ENCODE data around the gene ALX3.

The ALX3 gene

DNA sequence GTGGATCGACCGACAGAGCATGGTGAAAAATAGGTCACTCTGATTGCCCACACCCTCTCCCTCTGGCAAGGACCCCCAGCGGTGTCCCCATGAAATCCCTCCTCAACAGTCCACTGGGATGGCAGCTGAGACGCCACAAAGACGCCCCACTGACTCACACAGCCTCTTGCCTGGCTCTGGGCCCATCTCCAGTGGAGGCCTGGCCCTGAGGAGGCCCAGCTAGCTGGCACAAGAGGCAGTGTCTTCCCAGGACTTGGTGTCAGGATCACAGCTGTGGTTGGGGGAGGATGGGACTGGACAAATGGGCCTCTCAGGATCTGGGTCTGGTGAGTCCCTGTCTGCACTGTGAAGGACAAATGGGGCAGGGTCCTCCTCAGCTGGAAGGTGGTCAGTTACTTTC, 4.6 kb downstream of the ALX3 start:
- no peak for DNase-seq (ENCODE audit: low read depth in 2 of 2)

GRCh38 chr1:110064576-110065337, 5.7 kb downstream of the ALX3 start:
- DNase-seq (ENCODE audit: low read depth in 2 of 2), result no peak

- no peak for DNase-seq (ENCODE audit: low read depth in 2 of 2)
These were observed 6.7 kb downstream of the ALX3 start for GRCh38 chr1:110063781-110064180.

GRCh38 chr1:110062612-110063011, 7.9 kb downstream of the ALX3 start:
- no peak for DNase-seq (ENCODE audit: low read depth in 2 of 2)

DNA sequence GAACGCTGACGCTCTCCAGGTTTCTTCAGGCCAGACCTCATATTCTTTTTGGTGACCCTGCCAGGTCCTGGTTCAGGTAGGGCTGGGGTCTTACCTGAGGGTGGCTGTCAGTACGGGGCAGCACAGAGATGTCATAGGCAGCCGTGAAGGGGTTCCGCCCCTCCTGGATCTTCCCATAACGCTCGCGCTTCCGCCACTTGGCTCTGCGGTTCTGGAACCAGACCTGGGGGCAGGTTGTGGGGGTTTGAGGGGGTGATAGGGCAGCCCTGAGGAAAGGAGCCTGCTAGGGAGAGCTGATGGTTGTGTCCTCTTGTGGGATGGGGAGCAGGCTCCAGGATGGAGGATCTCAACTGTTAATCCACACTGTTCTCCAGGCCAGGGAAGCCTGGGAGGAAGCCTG, 9.1 kb downstream of the ALX3 start:
- no peak for DNase-seq (ENCODE audit: low read depth in 2 of 2)

GRCh38 chr1:110060662-110061060, 9.8 kb downstream of the ALX3 start:
- DNase-seq (ENCODE audit: low read depth in 2 of 2), result no peak

DNA sequence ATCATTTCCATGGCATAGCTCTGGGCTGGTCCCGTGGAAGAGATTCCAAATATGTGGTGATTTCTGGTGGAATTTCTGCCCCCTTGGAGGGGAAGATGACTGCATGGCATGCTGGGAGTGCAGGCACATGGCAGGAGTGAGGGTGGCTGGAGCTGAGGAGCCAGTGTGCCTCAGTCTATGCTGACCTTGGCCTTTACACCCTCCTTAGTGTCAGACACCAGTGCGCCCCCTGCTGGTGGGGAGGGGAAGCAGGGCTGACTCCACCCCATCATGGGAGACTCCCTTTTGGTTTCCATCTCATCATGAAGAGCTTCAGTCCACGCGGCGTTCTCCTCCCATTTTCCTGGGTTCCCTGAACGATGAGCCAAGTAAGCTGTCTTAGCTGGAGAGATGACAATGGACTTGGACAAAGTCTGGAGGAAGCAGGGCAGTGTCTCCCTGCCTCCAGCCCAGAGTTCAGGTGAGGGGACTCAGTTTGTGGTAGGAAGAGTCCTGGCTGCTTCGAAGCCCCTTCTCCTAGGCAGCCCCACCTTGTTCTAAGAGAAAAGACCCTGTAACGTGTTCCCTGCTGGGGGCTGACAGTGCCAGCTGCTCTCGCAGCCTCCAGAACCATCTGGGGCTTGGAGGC, 10.3 kb downstream of the ALX3 start:
- no peak for DNase-seq (ENCODE audit: low read depth in 2 of 2)

DNA sequence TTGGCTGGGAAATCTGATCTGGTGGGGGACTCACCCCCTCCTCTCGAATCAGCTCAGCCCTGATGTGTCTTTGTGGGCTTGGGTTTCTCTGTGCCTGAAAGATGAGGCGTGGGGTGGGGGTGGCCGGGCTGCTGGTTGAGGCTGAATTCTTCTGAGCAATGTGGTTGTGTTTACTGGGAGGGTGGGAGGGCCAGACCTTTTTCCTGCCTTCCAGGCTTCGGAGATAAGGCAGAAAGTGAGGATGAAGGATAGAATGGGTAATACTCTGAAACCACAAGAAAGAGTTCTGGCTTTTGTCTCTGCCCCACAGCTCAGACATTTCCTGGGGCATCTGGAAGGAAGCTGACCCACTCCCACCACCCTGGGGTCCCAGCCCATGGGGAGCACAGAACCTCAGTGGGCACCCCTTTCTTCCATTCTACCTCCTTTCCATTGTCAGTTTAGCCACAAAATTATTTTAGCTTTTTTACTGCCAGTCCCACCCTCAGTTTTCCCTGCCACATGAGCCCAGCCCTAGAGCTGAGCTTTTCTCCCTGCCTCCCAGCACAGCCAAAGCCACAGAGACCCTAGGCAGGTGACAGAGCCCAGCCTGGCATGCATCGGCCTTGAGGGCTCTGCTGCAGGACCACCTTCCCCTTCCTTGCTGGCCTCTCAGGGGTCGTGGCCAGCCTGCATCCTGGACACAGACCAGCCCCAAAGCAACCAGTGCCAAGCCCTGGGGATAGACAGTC, 11.2 kb downstream of the ALX3 start:
- no peak for DNase-seq (ENCODE audit: low read depth in 2 of 2)

- DNase-seq (ENCODE audit: low read depth in 2 of 2), result no peak
These were observed 11.9 kb downstream of the ALX3 start for GRCh38 chr1:110058591-110058990.

DNA sequence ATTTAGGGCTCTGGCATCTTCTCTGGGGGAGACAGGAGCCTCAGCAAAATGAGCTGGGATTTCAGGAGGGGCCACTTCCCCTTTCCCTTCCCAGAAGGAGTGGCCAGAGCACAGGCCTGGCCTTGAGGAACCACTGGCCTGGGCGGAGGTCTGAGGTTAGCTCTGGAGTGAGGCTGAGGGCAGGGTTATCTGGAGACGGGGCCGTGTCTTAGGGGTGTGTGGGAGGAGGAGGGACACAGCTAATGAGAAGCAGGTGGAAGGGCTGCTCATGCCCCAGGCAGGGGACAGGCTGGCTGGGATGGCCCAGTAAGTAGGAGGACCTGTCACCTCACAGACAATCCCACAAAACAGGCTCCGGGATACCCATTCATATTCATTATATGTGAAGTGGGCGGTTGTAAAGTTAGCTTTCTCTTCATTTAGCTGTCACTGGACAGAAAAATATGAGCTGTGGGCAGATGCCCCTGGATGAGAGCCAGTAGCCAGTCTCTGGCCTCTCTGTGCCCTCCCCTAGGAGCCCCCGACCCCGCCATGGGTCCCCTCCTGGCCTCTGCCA, 12.4 kb downstream of the ALX3 start:
- DNase-seq (ENCODE audit: low read depth in 2 of 2), result no peak

DNA sequence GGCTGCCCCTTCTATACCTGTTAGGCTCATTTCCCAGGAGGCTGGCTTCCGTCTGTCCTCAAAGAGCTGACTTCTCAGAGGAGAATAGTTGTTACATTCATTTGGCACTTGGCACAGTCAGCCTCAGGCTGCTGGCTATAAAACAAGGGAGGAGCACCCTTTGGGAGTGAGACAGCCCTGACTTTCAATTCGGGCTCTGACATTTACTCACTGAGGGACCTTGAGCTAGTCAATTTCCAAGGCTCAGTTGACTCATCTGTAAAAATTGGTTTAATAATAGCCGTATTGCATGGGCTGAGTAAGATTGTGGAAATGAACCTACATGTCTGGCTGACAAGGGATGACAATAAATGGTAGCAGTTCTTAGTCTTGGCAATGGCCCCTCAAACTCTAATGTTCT, 13.7 kb downstream of the ALX3 start:
- DNase-seq (ENCODE audit: low read depth in 2 of 2), result no peak

GRCh38 chr1:110056285-110056683, 14.2 kb downstream of the ALX3 start:
- DNase-seq (ENCODE audit: low read depth in 2 of 2), result no peak

- no peak for DNase-seq (ENCODE audit: low read depth in 2 of 2)
These were observed 14.8 kb downstream of the ALX3 start for GRCh38 chr1:110055493-110056284.

DNA sequence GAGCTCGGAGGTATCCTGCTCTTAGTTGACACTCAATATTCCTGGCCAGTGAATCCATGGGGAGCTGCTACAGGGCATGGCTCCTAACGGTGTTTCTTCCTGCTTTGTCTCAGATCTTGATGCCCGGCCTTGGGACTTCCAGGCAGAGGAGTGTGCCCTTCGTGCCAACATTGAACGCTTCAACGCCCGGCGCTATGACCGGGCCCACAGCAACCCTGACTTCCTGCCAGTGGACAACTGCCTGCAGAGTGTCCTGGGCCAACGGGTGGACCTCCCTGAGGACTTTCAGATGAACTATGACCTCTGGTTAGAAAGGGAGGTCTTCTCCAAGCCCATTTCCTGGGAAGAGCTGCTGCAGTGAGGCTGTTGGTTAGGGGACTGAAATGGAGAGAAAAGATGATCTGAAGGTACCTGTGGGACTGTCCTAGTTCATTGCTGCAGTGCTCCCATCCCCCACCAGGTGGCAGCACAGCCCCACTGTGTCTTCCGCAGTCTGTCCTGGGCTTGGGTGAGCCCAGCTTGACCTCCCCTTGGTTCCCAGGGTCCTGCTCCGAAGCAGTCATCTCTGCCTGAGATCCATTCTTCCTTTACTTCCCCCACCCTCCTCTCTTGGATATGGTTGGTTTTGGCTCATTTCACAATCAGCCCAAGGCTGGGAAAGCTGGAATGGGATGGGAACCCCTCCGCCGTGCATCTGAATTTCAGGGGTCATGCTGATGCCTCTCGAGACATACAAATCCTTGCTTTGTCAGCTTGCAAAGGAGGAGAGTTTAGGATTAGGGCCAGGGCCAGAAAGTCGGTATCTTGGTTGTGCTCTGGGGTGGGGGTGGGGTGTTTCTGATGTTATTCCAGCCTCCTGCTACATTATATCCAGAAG, 16.7 kb downstream of the ALX3 start:
- DNase-seq (ENCODE audit: low read depth in 2 of 2), result no peak

DNA sequence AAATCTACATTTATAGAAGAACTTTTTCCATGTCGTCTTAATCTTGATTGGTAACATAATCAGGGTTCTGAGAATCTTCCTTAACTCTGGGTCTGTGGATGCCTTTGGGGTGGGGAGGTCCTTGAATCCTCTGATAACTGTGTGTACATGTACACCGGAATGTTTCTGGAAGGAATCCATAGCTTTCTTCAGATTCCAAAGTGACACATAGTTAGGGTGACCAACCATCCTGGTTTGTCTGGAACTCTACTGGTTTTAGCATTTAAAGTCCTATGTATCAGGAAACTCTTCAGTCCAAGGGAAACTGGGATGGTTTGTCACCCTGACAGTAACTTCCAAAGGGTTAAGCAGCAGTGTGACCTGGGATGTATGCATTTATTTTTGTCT, 19.2 kb downstream of the ALX3 start:
- no peak for DNase-seq (ENCODE audit: low read depth in 2 of 2)

- DNase-seq (ENCODE audit: low read depth in 2 of 2), result no peak
These were observed 19.7 kb downstream of the ALX3 start for GRCh38 chr1:110050602-110051261.

DNA sequence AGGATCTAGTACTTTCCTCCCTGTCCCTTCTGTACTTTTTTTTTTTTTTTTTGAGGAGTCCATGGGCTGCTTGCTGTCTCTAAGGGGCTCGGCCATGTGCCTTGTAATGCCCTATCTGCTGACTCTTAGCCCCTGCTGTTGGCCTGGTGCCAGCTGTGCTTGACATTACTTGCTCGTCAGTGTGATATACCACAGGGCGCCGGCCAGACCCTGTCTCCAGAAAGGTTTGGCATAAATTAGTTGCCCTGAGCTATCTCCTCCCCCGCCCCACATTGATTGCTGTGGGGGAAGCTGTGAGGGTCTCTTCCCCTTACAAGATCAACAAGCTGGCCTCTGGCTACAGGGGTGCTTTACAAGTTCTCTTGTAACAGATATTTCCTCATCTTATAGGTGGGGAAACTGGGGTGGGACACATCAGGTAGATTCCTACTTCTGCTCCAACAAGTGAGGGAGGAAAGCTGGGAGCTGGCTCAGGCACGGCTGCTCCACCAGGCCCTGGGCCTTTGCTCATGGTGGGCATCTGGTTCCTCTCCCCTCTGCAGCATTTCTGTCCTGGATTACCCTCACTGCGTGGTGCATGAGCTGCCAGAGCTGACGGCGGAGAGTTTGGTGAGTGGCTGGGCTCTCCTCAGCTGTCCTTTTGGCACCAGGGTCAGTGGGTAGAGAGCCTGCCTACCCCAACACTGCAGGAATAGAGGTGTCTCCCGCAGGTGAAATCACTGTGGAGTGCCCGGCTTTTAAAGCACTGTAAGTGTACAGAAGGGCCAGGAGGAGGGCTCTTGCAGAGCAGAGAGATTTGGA, 20.5 kb downstream of the ALX3 start:
- DNase-seq (ENCODE audit: low read depth in 2 of 2), result no peak

GRCh38 chr1:110048923-110049601, 21.4 kb downstream of the ALX3 start:
- DNase-seq (ENCODE audit: low read depth in 2 of 2), result no peak

DNA sequence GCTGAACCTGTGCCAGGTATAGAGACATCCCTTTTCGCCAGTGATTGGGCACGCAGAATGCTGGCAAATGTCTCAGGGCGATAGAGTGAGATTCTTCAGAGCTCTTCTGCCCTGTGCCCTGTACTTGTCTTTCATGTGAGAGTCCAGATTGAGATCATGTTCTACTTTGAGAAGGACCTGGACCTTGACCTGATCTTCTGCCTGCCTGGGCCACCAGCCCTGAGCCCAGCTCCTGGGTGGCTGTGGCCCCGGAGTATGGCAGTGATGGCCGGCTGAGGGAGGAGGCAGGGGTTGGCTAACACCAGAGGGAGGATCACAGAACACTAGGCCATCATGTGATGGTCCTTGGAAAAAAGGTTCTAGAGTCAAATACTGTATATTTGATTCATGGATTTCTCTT, 22.2 kb downstream of the ALX3 start:
- no peak for DNase-seq (ENCODE audit: low read depth in 2 of 2)

Data from fibroblast of skin of left biceps (primary cell).